Esophagus squamous epithelium (tissue), 4 donors: Measurements from ENCODE around the gene CSNK2B.

Experiments used
- POLR2A ChIP-seq, 4 donors: fragments of 450-650 bp; IDR thresholded peaks; one replicate each; pipeline ENCODE4 v1.6.1; 2017; ENCODE audit warnings: antibody characterized with exemption in 4 of 4, mild to moderate bottlenecking in 4 of 4, moderate library complexity in 3 of 4
- TF ChIP-seq, protein P1 (sequence below), 6 experiments: fragments of 450-650 bp in 4 of 6; fragments of 200-600 bp in 2 of 6; sonication (generic) in 2 of 6; IDR thresholded peaks; one replicate each; pipeline ENCODE4 v1.5.1; 2016 to 2019; ENCODE audit warnings: antibody characterized with exemption in 6 of 6, mild to moderate bottlenecking in 4 of 6, moderate library complexity in 4 of 6

DNA sequence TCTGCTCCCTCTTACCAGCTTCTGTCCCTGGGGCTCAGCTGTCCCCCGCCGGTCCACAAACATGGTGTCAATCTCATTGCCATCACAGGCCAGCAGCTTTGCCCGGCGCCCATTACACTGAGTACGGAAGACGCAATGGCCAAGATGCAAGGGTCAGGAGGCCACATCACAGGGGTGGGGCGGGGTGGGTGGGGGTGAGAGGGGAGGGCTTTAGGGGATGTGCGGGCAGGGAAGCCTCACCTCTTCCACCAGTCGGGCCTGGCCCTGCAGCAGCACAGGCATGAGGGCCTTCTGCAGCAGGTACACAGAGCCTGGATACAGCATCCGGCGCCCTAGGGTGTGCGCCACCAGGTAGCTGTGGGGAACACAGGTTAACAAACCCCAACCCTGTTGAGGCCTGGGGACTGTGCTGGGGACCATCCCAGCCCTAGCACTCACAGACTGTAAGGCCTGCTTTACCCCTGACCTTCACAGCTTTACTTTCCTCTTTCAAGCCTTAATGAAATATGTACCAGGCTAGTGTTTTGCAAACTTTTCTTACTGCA, 25.8 kb downstream of the CSNK2B start:
- TF ChIP-seq, protein P1, sequence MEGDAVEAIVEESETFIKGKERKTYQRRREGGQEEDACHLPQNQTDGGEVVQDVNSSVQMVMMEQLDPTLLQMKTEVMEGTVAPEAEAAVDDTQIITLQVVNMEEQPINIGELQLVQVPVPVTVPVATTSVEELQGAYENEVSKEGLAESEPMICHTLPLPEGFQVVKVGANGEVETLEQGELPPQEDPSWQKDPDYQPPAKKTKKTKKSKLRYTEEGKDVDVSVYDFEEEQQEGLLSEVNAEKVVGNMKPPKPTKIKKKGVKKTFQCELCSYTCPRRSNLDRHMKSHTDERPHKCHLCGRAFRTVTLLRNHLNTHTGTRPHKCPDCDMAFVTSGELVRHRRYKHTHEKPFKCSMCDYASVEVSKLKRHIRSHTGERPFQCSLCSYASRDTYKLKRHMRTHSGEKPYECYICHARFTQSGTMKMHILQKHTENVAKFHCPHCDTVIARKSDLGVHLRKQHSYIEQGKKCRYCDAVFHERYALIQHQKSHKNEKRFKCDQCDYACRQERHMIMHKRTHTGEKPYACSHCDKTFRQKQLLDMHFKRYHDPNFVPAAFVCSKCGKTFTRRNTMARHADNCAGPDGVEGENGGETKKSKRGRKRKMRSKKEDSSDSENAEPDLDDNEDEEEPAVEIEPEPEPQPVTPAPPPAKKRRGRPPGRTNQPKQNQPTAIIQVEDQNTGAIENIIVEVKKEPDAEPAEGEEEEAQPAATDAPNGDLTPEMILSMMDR (IDR thresholded peaks at IDR 0.05), result no peak
- TF ChIP-seq POLR2A (IDR thresholded peaks at IDR 0.05), result no peak
